Measurements from ENCODE around the gene MGAT4B. TPM values are rescaled to one million over a fixed set of nuclear protein-coding genes. Genes with fewer than 3 reads are reported as not detected.

MGAT4B gene
- total and polyA plus RNA-seq, 2 experiments from 2014 or later, result 159 to 243 TPM

DNA sequence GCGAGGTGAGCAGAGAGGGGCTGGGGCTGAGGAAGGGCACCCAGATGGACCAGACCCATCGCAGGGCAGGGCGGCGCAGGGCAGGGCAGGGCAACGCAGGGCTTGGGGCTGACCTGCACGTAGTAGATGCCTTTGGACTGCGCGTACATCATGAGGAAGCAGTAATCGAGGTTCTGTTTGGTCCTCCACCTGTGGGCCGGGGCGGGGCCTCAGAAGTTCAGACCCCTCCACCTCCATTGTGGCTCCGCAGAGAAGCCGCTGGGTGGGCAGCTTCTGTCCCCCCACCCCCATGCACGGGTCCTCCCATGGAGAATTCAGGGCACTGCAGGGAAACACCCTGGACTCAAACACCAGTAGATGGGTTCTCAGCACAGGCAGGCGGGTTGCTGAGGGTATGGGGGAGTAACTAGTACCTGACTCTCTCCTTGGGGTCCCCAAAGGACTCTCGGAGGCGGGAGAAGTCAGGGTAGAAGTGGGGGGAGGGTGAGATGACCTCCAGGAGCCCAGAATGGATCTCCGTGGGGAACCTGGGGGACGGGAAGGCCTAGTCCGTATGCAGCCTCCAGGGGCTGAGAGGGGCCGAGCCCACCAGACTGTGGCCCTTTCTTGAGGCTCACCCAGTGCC lies 6.5 kb downstream of the MGAT4B start:
- peaks cover 31% of the 10 kb centered on the region for H3K4me1 ChIP-seq (ENCODE audit: insufficient read depth)
- no peak for TF ChIP-seq EZH2phosphoT487 (IDR thresholded peaks at IDR 0.05; ENCODE audit: low read depth, severe bottlenecking, unreplicated experiment)
- TF ChIP-seq, protein P1, sequence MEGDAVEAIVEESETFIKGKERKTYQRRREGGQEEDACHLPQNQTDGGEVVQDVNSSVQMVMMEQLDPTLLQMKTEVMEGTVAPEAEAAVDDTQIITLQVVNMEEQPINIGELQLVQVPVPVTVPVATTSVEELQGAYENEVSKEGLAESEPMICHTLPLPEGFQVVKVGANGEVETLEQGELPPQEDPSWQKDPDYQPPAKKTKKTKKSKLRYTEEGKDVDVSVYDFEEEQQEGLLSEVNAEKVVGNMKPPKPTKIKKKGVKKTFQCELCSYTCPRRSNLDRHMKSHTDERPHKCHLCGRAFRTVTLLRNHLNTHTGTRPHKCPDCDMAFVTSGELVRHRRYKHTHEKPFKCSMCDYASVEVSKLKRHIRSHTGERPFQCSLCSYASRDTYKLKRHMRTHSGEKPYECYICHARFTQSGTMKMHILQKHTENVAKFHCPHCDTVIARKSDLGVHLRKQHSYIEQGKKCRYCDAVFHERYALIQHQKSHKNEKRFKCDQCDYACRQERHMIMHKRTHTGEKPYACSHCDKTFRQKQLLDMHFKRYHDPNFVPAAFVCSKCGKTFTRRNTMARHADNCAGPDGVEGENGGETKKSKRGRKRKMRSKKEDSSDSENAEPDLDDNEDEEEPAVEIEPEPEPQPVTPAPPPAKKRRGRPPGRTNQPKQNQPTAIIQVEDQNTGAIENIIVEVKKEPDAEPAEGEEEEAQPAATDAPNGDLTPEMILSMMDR (IDR thresholded peaks at IDR 0.05; ENCODE audit: poor library complexity), result no peak
- no peak for TF ChIP-seq EZH2 (IDR thresholded peaks at IDR 0.05; ENCODE audit: borderline replicate concordance)
- peaks cover 33% of the 10 kb centered on the region for H3K79me2 ChIP-seq
- WGBS (ENCODE audit: low lambda C conversion rate, missing lambda C conversion rate), result 96% methylated on average over 21 of the region's 21 CpGs
- peaks cover 43% of the 10 kb centered on the region for H4K20me1 ChIP-seq (ENCODE audit: insufficient read depth, poor library complexity, severe bottlenecking)
- no peak overlapping the region for H3K4me2 ChIP-seq
- no peak overlapping the region for H3K27ac ChIP-seq
- no peak for DNase-seq (ENCODE audit: low spot score)
- no peak overlapping the region for H3K4me3 ChIP-seq
- no peaks in the 10 kb centered on the region for H3K27me3 ChIP-seq
- H3K36me3 ChIP-seq (replicated peaks; ENCODE audit: insufficient read depth, low read depth), result no peaks in the 10 kb centered on the region
- H3K9me2 ChIP-seq (replicated peaks; ENCODE audit: insufficient read depth), result no peaks in the 10 kb centered on the region
- H2AFZ ChIP-seq, result no peak overlapping the region
- no peaks in the 10 kb centered on the region for H3K9me3 ChIP-seq (ENCODE audit: low read depth)

DNA sequence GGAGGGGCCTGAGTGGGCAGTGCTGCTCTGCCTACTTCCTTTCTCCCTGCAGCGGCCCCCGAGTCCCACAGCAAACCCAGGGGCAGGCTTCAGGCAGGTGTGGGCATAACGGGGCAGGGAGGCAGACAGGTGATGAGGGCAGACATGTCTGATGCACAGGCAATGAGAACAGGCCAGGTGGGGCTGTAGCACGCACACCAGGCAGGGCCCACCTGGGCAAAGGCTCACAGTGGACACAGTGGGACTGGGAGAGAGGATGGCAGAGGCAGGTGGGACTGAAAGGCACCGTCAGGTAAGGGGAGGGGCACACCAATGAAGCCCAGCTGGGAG lies 7.1 kb downstream of the MGAT4B start:
- H3K27me3 ChIP-seq, result no peaks in the 10 kb centered on the region
- no peak overlapping the region for H3K27ac ChIP-seq
- H3K4me2 ChIP-seq, result no peak overlapping the region
- TF ChIP-seq, protein P1 (IDR thresholded peaks at IDR 0.05; ENCODE audit: poor library complexity), result no peak
- no peak for TF ChIP-seq EZH2phosphoT487 (IDR thresholded peaks at IDR 0.05; ENCODE audit: low read depth, severe bottlenecking, unreplicated experiment)
- TF ChIP-seq EZH2 (IDR thresholded peaks at IDR 0.05; ENCODE audit: borderline replicate concordance), result no peak
- H3K9me3 ChIP-seq (ENCODE audit: low read depth), result no peaks in the 10 kb centered on the region
- H3K4me3 ChIP-seq, result no peak overlapping the region
- H3K79me2 ChIP-seq, result peaks cover 27% of the 10 kb centered on the region
- no peaks in the 10 kb centered on the region for H3K36me3 ChIP-seq (replicated peaks; ENCODE audit: insufficient read depth, low read depth)
- no peak overlapping the region for H2AFZ ChIP-seq
- H4K20me1 ChIP-seq (ENCODE audit: insufficient read depth, poor library complexity, severe bottlenecking), result peaks cover 37% of the 10 kb centered on the region
- WGBS (ENCODE audit: low lambda C conversion rate, missing lambda C conversion rate), result 99% methylated on average over 5 of the region's 5 CpGs
- H3K9me2 ChIP-seq (replicated peaks; ENCODE audit: insufficient read depth), result no peaks in the 10 kb centered on the region
- DNase-seq (ENCODE audit: low spot score), result no peak
- H3K4me1 ChIP-seq (ENCODE audit: insufficient read depth), result peaks cover 30% of the 10 kb centered on the region

DNA sequence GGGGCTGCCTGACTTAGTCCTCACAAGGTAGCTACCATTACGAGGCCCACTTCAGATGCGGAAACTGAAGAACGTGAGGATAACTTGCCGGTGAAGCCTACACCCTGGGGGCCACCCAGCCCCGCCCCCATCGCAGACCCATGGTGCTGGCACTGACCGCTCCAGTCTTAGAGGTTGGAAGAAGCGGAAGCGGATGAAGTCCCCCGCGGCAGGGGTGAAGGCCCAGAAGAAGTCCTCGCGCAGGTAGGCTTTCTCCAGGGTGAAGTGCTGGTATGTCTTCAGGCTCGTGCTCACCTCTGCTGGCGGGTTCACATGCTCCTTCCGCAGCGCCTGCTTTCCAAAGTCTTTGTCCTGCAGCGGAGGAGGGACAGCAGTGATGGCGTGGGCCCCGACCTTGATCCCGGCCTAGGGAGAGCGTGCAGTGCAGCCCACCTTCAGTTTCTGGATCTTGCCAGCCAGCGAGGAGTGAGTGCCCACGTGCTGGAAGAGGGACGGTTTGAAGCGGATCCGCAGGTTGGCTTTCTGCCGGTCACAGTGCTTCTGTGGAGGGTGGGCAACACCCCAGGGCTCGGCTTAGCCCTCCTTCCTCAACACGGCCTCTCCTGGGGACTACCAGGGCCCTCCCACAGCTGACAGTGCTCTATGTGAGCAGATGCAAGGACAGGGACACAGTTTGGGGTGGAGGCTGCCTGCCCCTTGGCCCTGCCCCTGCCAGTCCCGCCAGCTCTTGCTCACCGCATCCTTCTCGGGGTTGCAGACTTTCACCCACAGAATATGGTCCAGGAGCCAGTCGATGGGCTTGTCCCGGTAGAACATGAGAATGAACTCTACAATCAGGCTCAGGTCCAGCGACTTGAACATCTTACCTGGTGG lies 7.7 kb downstream of the MGAT4B start:
- no peak overlapping the region for H3K27ac ChIP-seq
- H3K9me2 ChIP-seq (replicated peaks; ENCODE audit: insufficient read depth), result no peaks in the 10 kb centered on the region
- no peak for DNase-seq (ENCODE audit: low spot score)
- WGBS (ENCODE audit: low lambda C conversion rate, missing lambda C conversion rate), result 98% methylated on average over 36 of the region's 36 CpGs
- H3K4me3 ChIP-seq, result no peak overlapping the region
- no peaks in the 10 kb centered on the region for H3K9me3 ChIP-seq (ENCODE audit: low read depth)
- no peak overlapping the region for H3K4me2 ChIP-seq
- H3K4me1 ChIP-seq (ENCODE audit: insufficient read depth), result peaks cover 24% of the 10 kb centered on the region
- no peaks in the 10 kb centered on the region for H3K27me3 ChIP-seq
- no peak overlapping the region for H2AFZ ChIP-seq
- peaks cover 21% of the 10 kb centered on the region for H3K79me2 ChIP-seq
- TF ChIP-seq EZH2phosphoT487 (IDR thresholded peaks at IDR 0.05; ENCODE audit: low read depth, severe bottlenecking, unreplicated experiment), result no peak
- TF ChIP-seq EZH2 (IDR thresholded peaks at IDR 0.05; ENCODE audit: borderline replicate concordance), result no peak
- TF ChIP-seq, protein P1 (IDR thresholded peaks at IDR 0.05; ENCODE audit: poor library complexity), result no peak
- peaks cover 31% of the 10 kb centered on the region for H4K20me1 ChIP-seq (ENCODE audit: insufficient read depth, poor library complexity, severe bottlenecking)
- no peaks in the 10 kb centered on the region for H3K36me3 ChIP-seq (replicated peaks; ENCODE audit: insufficient read depth, low read depth)

Measured in hepatocyte (in vitro differentiated cells).